Measurements from ENCODE around the gene RTN4R. TPM values are rescaled to one million over a fixed set of nuclear protein-coding genes. Genes with fewer than 3 reads are reported as not detected.

The RTN4R gene
- total and polyA plus RNA-seq, 4 donors: 0.05 to 2.7 (median 1.0) TPM

GRCh38 chr22:20192972-20193760, 75.0 kb downstream of the RTN4R start:
- 88% methylated on average over 20 of the region's 20 CpGs for WGBS, 2 donors
- Histone ChIP-seq H3K27ac (ENCODE audit: low read depth in 1 of 2, low read length in 2 of 2) (no peak overlapping the region), H3K4me3 (ENCODE audit: low read length in 2 of 2) (no peak overlapping the region), H3K27me3 (ENCODE audit: control insufficient read depth in 1 of 2, insufficient read depth in 2 of 2, low read length in 1 of 2) (no peaks in the 10 kb centered on the region), H3K4me1 (ENCODE audit: control insufficient read depth in 1 of 2, insufficient read depth in 2 of 2, low read length in 2 of 2) (no peaks in the 10 kb centered on the region), H3K9me3 (ENCODE audit: control insufficient read depth, low read length) (no peaks in the 10 kb centered on the region), H3K36me3 (ENCODE audit: control insufficient read depth in 1 of 2, insufficient read depth in 2 of 2, low read length in 1 of 2) (no peaks in the 10 kb centered on the region)
- intact Hi-C loops (cut with DNase I): no loop called here
- DNase-seq (no peak), ATAC-seq (ENCODE audit: low FRiP score) (no peak)

GRCh38 chr22:20192293-20192971, 75.7 kb downstream of the RTN4R start:
- no peaks in the 10 kb centered on the region for H3K36me3 ChIP-seq (ENCODE audit: control insufficient read depth in 1 of 2, insufficient read depth in 2 of 2, low read length in 1 of 2)
- H3K4me1 ChIP-seq (ENCODE audit: control insufficient read depth in 1 of 2, insufficient read depth in 2 of 2, low read length in 2 of 2): no peaks in the 10 kb centered on the region
- no peak overlapping the region for H3K4me3 ChIP-seq (ENCODE audit: low read length in 2 of 2)
- WGBS, 2 donors: 87 to 93% methylated on average over 9 to 10 of the region's 10 CpGs
- H3K27ac ChIP-seq (ENCODE audit: low read depth in 1 of 2, low read length in 2 of 2): no peak overlapping the region
- intact Hi-C loops (cut with DNase I): no loop called here
- no peaks in the 10 kb centered on the region for H3K9me3 ChIP-seq (ENCODE audit: control insufficient read depth, low read length)
- DNase-seq (no peak), ATAC-seq (ENCODE audit: low FRiP score) (no peak)
- no peaks in the 10 kb centered on the region for H3K27me3 ChIP-seq (ENCODE audit: control insufficient read depth in 1 of 2, insufficient read depth in 2 of 2, low read length in 1 of 2)

GRCh38 chr22:20191803-20192202, 76.3 kb downstream of the RTN4R start:
- Histone ChIP-seq H3K36me3 (ENCODE audit: control insufficient read depth in 1 of 2, insufficient read depth in 2 of 2, low read length in 1 of 2) (no peaks in the 10 kb centered on the region), H3K9me3 (ENCODE audit: control insufficient read depth, low read length) (no peaks in the 10 kb centered on the region), H3K4me3 (ENCODE audit: low read length in 2 of 2) (no peak overlapping the region), H3K27me3 (ENCODE audit: control insufficient read depth in 1 of 2, insufficient read depth in 2 of 2, low read length in 1 of 2) (no peaks in the 10 kb centered on the region), H3K27ac (ENCODE audit: low read depth in 1 of 2, low read length in 2 of 2) (no peak overlapping the region), H3K4me1 (ENCODE audit: control insufficient read depth in 1 of 2, insufficient read depth in 2 of 2, low read length in 2 of 2) (no peaks in the 10 kb centered on the region)
- WGBS, 2 donors: 90 to 94% methylated on average over 8 of the region's 8 CpGs
- intact Hi-C loops (cut with DNase I): no loop called here
- DNase-seq (no peak), ATAC-seq (ENCODE audit: low FRiP score) (no peak)

Small RNA genes lying within 50 kb of the gene (microRNA-seq; reads per million reads assigned to microRNA genes)
- 0 reads per million in 2 donors for gene MIR1286

Other genes starting within 250 kb of the RTN4R start
- gene TANGO2, start 247.2 kb downstream of the RTN4R start, total RNA-seq: 10 to 100 TPM; 35.2 to 45.3 TPM
- gene TANGO2, start 247.2 kb downstream of the RTN4R start, polyA plus RNA-seq: 10 to 100 TPM; 24.8 to 38.0 TPM
- gene DGCR8, start 188.1 kb downstream of the RTN4R start, total RNA-seq: 10 to 100 TPM; 31.9 to 43.9 TPM
- 10 to 100 TPM in 1 of 2 donors, 1 to 10 TPM in 1; 5.5 to 22.5 TPM for gene DGCR8, start 188.1 kb downstream of the RTN4R start, polyA plus RNA-seq
- 10 to 100 TPM; 49.8 to 54.7 TPM for gene RANBP1, start 152.2 kb downstream of the RTN4R start, total RNA-seq
- 10 to 100 TPM; 57.6 to 75.0 TPM for gene RANBP1, start 152.2 kb downstream of the RTN4R start, polyA plus RNA-seq
- 10 to 100 TPM; 42.5 to 49.8 TPM for gene TRMT2A, start 151.1 kb downstream of the RTN4R start, total RNA-seq
- 100 to 1,000 TPM in 1 of 2 donors, 10 to 100 TPM in 1; 15.9 to 152 TPM for gene TRMT2A, start 151.1 kb downstream of the RTN4R start, polyA plus RNA-seq
- gene ZDHHC8, start 136.5 kb downstream of the RTN4R start, total RNA-seq: 10 to 100 TPM; 56.0 to 71.9 TPM
- gene ZDHHC8, start 136.5 kb downstream of the RTN4R start, polyA plus RNA-seq: 10 to 100 TPM in 1 of 2 donors, 1 to 10 TPM in 1; 6.3 to 37.1 TPM
- 1 to 10 TPM in 1 of 2 donors, under 1 TPM in 1; 0.78 to 4.0 TPM for gene CCDC188, start 117.3 kb downstream of the RTN4R start, total RNA-seq
- gene CCDC188, start 117.3 kb downstream of the RTN4R start, polyA plus RNA-seq: not detected
- gene DGCR6L, start 51.7 kb upstream of the RTN4R start, total RNA-seq: 10 to 100 TPM; 24.1 to 32.3 TPM
- gene DGCR6L, start 51.7 kb upstream of the RTN4R start, polyA plus RNA-seq: 10 to 100 TPM; 70.0 to 73.5 TPM
- 10 to 100 TPM in 1 of 2 donors, 1 to 10 TPM in 1; 3.8 to 10.3 TPM for gene ZNF74, start 125.8 kb upstream of the RTN4R start, total RNA-seq
- gene ZNF74, start 125.8 kb upstream of the RTN4R start, polyA plus RNA-seq: 1 to 10 TPM; 2.9 to 4.6 TPM
- gene SCARF2, start 169.5 kb upstream of the RTN4R start, total RNA-seq: 10 to 100 TPM; 34.3 to 35.4 TPM
- gene SCARF2, start 169.5 kb upstream of the RTN4R start, polyA plus RNA-seq: 10 to 100 TPM in 1 of 2 donors, 1 to 10 TPM in 1; 8.5 to 21.4 TPM
- 10 to 100 TPM; 19.1 to 29.9 TPM for gene KLHL22, start 227.5 kb upstream of the RTN4R start, total RNA-seq
- gene KLHL22, start 227.5 kb upstream of the RTN4R start, polyA plus RNA-seq: 10 to 100 TPM in 1 of 2 donors, 1 to 10 TPM in 1; 5.3 to 21.7 TPM
- gene MED15, start 239.3 kb upstream of the RTN4R start, total RNA-seq: 100 to 1,000 TPM in 1 of 2 donors, 10 to 100 TPM in 1; 93.7 to 119 TPM
- 100 to 1,000 TPM in 1 of 2 donors, 10 to 100 TPM in 1; 23.5 to 100 TPM for gene MED15, start 239.3 kb upstream of the RTN4R start, polyA plus RNA-seq

All from aorta (tissue), 5 donors.